Naive thymus-derived CD8-positive, alpha-beta T cell (primary cell): ENCODE results near the gene PCYT2. TPM values are rescaled to one million over a fixed set of nuclear protein-coding genes. Genes with fewer than 3 reads are reported as not detected.
"Not testable (repeated sequence)": the region's sequence is repeated elsewhere in the genome, so short reads cannot be mapped to it uniquely, and the experiment has no call there.

Experiments
- ATAC-seq, 2 donors: fragments of 150-1000 bp; cut with Tn5 transposase in 1 of 2; sonication (Bioruptor Pico), chemical (Tn5 transposase) in 1 of 2; 1 replicate in 1 of 2; 2 replicates in 1 of 2; pipeline ENCODE4 v1.10.0; 2021; ENCODE audit warnings: mild to moderate bottlenecking in 2 of 2, moderate library complexity in 2 of 2
- POLR2A ChIA-PET: fragments of 350-600 bp; sonication (Branson Sonifier 250); formaldehyde crosslinking; loops from one replicate; lab custom pipeline; 2021; ENCODE audit warnings: antibody characterized with exemption; lab: Charles Lee
- DNase-seq, 10 donors: peaks; one replicate each; pipeline versions ENCODE4 v3.0.0 to v3.0.0-alpha.2; 2020 to 2022
- H3K27ac Mint-ChIP-seq, 10 donors: one replicate each; pipeline ENCODE4 v1.8.0; 2020 to 2022; ENCODE audit warnings: mild to moderate bottlenecking in 10 of 10, mixed read lengths in 10 of 10, moderate library complexity in 4 of 10, inconsistent platforms in 1 of 10
- H3K27me3 Mint-ChIP-seq, 5 donors: one replicate each; pipeline ENCODE4 v1.8.0; 2021 to 2022; ENCODE audit warnings: mixed read lengths in 5 of 5
- H3K36me3 Mint-ChIP-seq, 3 donors: one replicate each; pipeline ENCODE4 v1.8.0; 2020 to 2022; ENCODE audit warnings: mixed read lengths in 3 of 3, mild to moderate bottlenecking in 2 of 3, inconsistent platforms in 1 of 3
- H3K4me1 Mint-ChIP-seq, 4 donors: one replicate each; pipeline ENCODE4 v1.8.0; 2021 to 2022; ENCODE audit warnings: mixed read lengths in 4 of 4
- H3K4me3 Mint-ChIP-seq, 10 donors: one replicate each; pipeline ENCODE4 v1.8.0; 2020 to 2022; ENCODE audit warnings: mild to moderate bottlenecking in 10 of 10, mixed read lengths in 10 of 10, moderate library complexity in 6 of 10, inconsistent platforms in 1 of 10
- H3K9me3 Mint-ChIP-seq, 9 donors: one replicate each; pipeline ENCODE4 v1.8.0; 2020 to 2022; ENCODE audit warnings: mixed read lengths in 9 of 9, mild to moderate bottlenecking in 3 of 9, inconsistent platforms in 1 of 9, moderate library complexity in 1 of 9
- polyA plus RNA-seq, 3 donors: library from polyadenylated mRNA; unstranded; fragments of 300-500 nt; fragmentation: Illumina TruSeq; gene quantifications; one replicate each; pipeline ENCODE4 v1.2.3, GENCODE V29; 2021
- total RNA-seq, 8 experiments: library from RNA in 2 of 8; stranded (reverse) in 2 of 8; gene quantifications; one replicate each; pipeline ENCODE4 v1.2.3 and lab custom pipeline; 2021 to 2026

The PCYT2 gene
- total and polyA plus RNA-seq, 5 experiments from 2014 or later: 22.9 to 38.5 (median 24.0) TPM

- no peaks in the 10 kb centered on the region for H3K36me3 Mint-ChIP-seq
- POLR2A ChIA-PET: no interaction called here
- H3K27ac Mint-ChIP-seq: peak overlapping the region in 1 of 10 donors; percentile 76
- H3K9me3 Mint-ChIP-seq: no peaks in the 10 kb centered on the region
- H3K4me3 Mint-ChIP-seq: no peak overlapping the region
- DNase-seq (no peak), ATAC-seq (no peak)
- peaks cover 4 to 11% (median 8%) of the 10 kb centered on the region in 4 donors for H3K4me1 Mint-ChIP-seq
- H3K27me3 Mint-ChIP-seq: peaks cover 0 to 13% (median 9%) of the 10 kb centered on the region in 5 donors
Observed at GRCh38 chr17:81954131-81955057, 43.2 kb upstream of the PCYT2 start.

GRCh38 chr17:81953443-81953842, 42.2 kb upstream of the PCYT2 start:
- H3K27me3 Mint-ChIP-seq, H3K4me1 Mint-ChIP-seq, H3K36me3 Mint-ChIP-seq, DNase-seq, H3K9me3 Mint-ChIP-seq, ATAC-seq, H3K4me3 Mint-ChIP-seq: not testable (repeated sequence)
- POLR2A ChIA-PET: interaction anchor here (0.5 to 1.3 kb wide), 3 partner anchors 10 to 83 kb away, joined by 3 to 4 read pairs (median 4); no protein-coding TSS in a partner anchor
- H3K27ac Mint-ChIP-seq: peak overlapping the region in 1 of 10 donors; percentile 51

DNA sequence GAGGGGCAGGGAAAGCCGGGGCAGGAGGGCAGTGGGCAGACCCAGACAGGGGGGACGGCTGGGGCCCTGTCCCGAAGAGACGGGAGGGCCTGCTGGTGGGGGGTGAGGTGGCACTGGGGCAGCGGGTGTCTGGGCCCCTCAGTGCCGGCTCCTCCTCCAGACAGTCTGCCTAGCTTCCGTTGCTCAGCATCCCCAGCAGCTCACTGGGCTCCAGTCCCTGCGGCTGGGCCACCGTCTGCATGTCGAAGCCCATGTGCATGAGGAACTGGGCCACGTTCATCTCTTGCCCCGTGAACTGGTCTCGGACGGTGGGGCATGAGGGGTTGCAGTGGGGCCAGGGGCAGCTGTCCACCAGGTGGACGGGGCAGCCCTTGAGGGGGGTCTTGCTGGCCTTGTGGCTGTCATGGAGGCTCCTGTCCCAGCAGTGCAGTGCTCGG, 41.6 kb upstream of the PCYT2 start:
- peaks cover 0 to 4% (median 0%) of the 10 kb centered on the region in 5 donors for H3K27me3 Mint-ChIP-seq
- ATAC-seq (no peak), DNase-seq (no peak)
- H3K9me3 Mint-ChIP-seq: no peaks in the 10 kb centered on the region
- no peaks in the 10 kb centered on the region for H3K36me3 Mint-ChIP-seq
- POLR2A ChIA-PET: interaction anchor here (0.5 to 1.3 kb wide), 4 partner anchors 8 to 83 kb away, joined by 3 to 4 read pairs (median 4); no protein-coding TSS in a partner anchor
- H3K27ac Mint-ChIP-seq: no peak overlapping the region
- no peak overlapping the region for H3K4me3 Mint-ChIP-seq
- peaks cover 4 to 8% (median 5%) of the 10 kb centered on the region in 4 donors for H3K4me1 Mint-ChIP-seq

- Mint-ChIP-seq H3K27me3 (no peaks in the 10 kb centered on the region), H3K27ac (peak overlapping the region in 5 of 10 donors; percentile 22 to 70 (median 35)), H3K36me3 (no peaks in the 10 kb centered on the region), H3K9me3 (no peaks in the 10 kb centered on the region), H3K4me1 (peaks cover 4 to 8% (median 5%) of the 10 kb centered on the region in 4 donors), H3K4me3 (peak overlapping the region in 2 of 10 donors; percentile 38 to 46)
- DNase-seq (no peak), ATAC-seq (no peak)
- POLR2A ChIA-PET: interaction anchor here (0.6 to 1.3 kb wide), 2 partner anchors 8 to 82 kb away, joined by 3 to 4 read pairs; no protein-coding TSS in a partner anchor
Observed at GRCh38 chr17:81951785-81952684, 40.8 kb upstream of the PCYT2 start.

DNA sequence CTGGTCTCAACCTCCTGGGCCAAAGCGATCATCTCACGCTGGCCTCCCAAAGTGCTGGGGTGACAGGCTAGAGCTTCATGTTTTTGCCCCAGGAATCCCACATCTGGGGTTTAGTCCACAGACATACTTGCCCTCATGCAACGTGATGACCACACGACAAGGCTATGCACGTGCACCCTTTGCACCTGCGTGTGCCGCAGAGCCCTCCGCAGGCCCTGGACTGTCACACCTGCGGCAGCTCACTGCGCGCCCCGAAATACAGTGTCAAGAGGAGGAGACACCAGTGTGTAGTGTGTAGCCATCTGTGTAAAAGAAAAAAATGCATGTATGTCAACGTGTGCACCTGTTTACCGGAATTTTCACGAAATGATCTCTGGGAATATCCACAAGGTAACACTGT, 39.3 kb upstream of the PCYT2 start:
- no peak overlapping the region for H3K4me3 Mint-ChIP-seq
- no peak overlapping the region for H3K27ac Mint-ChIP-seq
- POLR2A ChIA-PET: interaction anchor here (0.8 kb wide), 1 partner anchor 12 kb away, joined by 3 read pairs; no protein-coding TSS in a partner anchor
- H3K36me3 Mint-ChIP-seq: no peaks in the 10 kb centered on the region
- no peaks in the 10 kb centered on the region for H3K9me3 Mint-ChIP-seq
- peaks cover 4 to 8% (median 5%) of the 10 kb centered on the region in 4 donors for H3K4me1 Mint-ChIP-seq
- no peaks in the 10 kb centered on the region for H3K27me3 Mint-ChIP-seq
- no peak for ATAC-seq
- DNase-seq: no peak

DNA sequence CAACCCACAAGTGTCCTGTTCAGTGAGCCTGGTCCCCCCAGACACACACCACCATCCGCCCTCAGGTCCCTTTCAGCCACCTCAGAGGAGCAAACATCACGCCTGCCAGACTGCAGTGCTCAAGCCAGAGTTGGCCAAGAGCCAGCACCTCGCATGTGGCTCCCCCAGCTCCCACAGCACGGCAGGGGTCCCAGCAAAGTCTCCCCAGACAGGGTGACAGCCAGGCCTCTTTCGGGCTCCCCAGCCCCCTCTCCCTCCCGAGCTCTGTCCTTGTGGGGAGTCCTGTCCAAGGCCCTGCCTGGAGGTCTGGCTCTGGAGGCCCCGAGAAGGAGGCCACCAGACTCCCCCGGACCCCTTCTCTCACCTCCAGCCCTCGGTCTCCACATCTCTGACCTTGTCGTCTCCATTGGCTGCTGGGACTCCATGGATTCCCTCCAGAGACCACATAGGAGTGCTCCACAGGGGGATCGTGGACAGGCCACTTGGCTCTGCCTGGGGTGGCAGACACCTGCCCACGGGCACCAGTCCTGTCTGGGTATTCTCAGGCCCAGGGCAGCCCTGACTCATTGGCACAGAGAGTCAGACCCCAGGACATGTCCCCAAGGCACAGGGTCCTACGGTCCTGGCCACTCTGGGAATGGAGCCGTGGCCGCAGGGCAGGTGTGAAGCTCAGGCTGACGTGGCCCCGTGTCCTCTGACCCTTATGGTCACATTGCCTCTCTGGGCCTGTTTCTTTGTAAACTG, 37.6 kb upstream of the PCYT2 start:
- Mint-ChIP-seq H3K4me3 (no peak overlapping the region), H3K9me3 (no peaks in the 10 kb centered on the region), H3K4me1 (peaks cover 4 to 8% (median 5%) of the 10 kb centered on the region in 4 donors), H3K36me3 (no peaks in the 10 kb centered on the region), H3K27me3 (no peaks in the 10 kb centered on the region), H3K27ac (no peak overlapping the region)
- ATAC-seq (no peak), DNase-seq (no peak)
- POLR2A ChIA-PET: no interaction called here

DNA sequence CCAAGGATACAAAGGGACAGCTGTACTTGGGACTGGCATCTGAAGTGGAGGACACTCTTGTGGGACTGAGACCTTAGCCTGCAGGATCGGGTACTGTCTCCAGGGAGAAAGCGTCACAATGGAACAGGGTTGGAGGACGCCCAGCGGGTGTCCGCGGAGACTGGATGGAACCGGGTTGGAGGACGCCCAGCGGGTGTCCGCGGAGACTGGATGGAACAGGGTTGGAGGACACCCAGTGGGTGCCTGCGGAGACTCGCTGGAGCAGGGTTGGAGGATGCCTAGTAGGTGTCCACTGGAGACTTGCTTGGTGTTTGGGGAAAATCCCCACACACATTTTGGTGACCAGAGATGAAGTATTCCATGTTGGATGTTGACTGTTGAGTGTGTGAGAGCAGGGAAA, 36.0 kb upstream of the PCYT2 start, which contains the start of gene MYADML2:
Gene MYADML2 (minus strand): TSS at position 45 of the 400 bp plus-strand sequence. CDS start 5,492 bp downstream, outside the sequence.
- Mint-ChIP-seq H3K9me3 (no peaks in the 10 kb centered on the region), H3K4me1 (peaks cover 4 to 6% (median 4%) of the 10 kb centered on the region in 4 donors), H3K4me3 (no peak within 1 kb of the TSS), H3K36me3 (no peaks in the 10 kb centered on the region), H3K27me3 (no peaks in the 10 kb centered on the region), H3K27ac (no peak within 1 kb of the TSS)
- no peak for ATAC-seq
- POLR2A ChIA-PET: no interaction called here
- DNase-seq: no peak

DNA sequence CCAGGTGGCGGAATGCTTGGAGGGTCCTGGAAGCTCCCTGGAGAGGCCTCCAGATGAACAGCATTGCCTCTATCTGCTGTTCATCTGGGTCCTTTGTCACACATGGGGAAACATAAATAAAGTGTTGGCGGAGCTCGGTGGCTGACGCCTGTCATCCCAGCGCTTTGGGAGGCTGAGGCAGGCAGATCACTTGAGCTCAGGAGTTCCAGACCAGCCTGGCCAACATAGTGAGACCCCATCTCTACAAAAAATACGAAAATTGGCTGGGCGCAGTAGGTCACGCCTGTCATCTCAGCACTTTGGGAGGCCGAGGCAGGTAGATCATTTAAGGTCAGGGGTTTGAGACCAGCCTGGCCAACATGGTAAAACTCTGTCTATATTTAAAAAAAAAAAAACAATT, 33.7 kb upstream of the PCYT2 start:
- no peaks in the 10 kb centered on the region for H3K36me3 Mint-ChIP-seq
- peaks cover 0 to 2% (median 1%) of the 10 kb centered on the region in 4 donors for H3K4me1 Mint-ChIP-seq
- ATAC-seq (no peak), DNase-seq (no peak)
- H3K4me3 Mint-ChIP-seq: no peak overlapping the region
- POLR2A ChIA-PET: interaction anchor here (0.7 kb wide), 2 partner anchors 8 to 52 kb away, joined by 3 to 4 read pairs; no protein-coding TSS in a partner anchor
- peaks cover 0 to 7% (median 0%) of the 10 kb centered on the region in 5 donors for H3K27me3 Mint-ChIP-seq
- no peak overlapping the region for H3K27ac Mint-ChIP-seq
- H3K9me3 Mint-ChIP-seq: no peaks in the 10 kb centered on the region

- no peaks in the 10 kb centered on the region for H3K9me3 Mint-ChIP-seq
- DNase-seq: no peak
Observed at GRCh38 chr17:81942167-81942553, 31.0 kb upstream of the PCYT2 start.

DNA sequence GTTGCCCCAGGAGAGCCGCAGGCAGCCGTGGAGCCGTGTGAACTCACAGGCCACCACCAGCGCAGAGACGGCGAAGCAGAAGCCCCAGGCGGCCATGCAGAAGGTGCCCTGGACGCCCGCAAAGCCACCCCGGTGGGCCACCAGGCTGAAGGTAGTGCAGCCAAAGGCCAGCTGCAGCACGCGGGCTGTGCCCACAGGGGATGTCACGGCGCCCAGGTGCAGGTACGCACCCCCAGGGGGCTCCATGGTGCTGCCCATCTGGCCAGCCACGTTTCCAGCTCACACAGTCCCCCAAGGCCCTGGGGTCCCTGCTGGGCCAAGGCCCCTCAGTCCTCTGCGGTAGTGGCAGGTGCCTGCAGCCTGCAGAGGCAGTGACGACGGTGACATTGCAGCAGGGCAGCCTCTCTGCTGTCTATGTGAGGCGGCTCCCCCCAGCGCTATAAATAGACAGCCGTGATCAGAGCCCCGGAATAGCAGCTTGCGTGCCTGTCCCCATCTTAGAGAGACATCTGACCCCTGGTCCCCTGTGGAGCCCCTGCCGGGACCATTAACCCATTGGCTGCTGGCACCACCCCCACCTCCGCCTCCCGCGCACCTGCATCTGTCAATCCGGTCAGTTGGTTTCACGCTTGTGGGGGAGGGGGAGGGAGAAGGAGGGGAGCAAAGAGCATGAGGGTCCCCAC, 30.4 kb upstream of the PCYT2 start:
- H3K27ac Mint-ChIP-seq: no peak overlapping the region
- no peak overlapping the region for H3K4me3 Mint-ChIP-seq
- H3K27me3 Mint-ChIP-seq: peaks cover 0 to 7% (median 0%) of the 10 kb centered on the region in 5 donors
- no peaks in the 10 kb centered on the region for H3K9me3 Mint-ChIP-seq
- no peak for DNase-seq
- ATAC-seq: no peak
- POLR2A ChIA-PET: interaction anchor here (0.7 kb wide), 1 partner anchor 14 kb away, joined by 3 read pairs; the partner anchor contains the start of gene MAFG
- H3K4me1 Mint-ChIP-seq: peaks cover 0 to 8% (median under 1%) of the 10 kb centered on the region in 4 donors
- H3K36me3 Mint-ChIP-seq: no peaks in the 10 kb centered on the region

More at GRCh38 chr17:81942167-81942553, 31.0 kb upstream of the PCYT2 start:
- H3K4me3 Mint-ChIP-seq: peak overlapping the region in 1 of 10 donors; percentile 24
- H3K4me1 Mint-ChIP-seq: peaks cover 0 to 7% (median under 1%) of the 10 kb centered on the region in 4 donors
- no peak for ATAC-seq
- H3K36me3 Mint-ChIP-seq: no peaks in the 10 kb centered on the region
- POLR2A ChIA-PET: no interaction called here
- H3K27ac Mint-ChIP-seq: no peak overlapping the region
- H3K27me3 Mint-ChIP-seq: peaks cover 0 to 7% (median 0%) of the 10 kb centered on the region in 5 donors
